Stomach (tissue), 4 donors: ENCODE measurements around the gene KRT37.

Experiments used
- POLR2A ChIP-seq, 4 donors: fragments of 450-650 bp; IDR thresholded peaks; one replicate each; pipeline ENCODE4 v1.6.1; 2016; ENCODE audit warnings: antibody characterized with exemption in 4 of 4, control low read depth in 2 of 4, mild to moderate bottlenecking in 1 of 4, moderate library complexity in 1 of 4
- TF ChIP-seq, protein P1 (sequence below), 7 experiments: fragments of 450-650 bp in 4 of 7; fragments of 200-600 bp in 3 of 7; sonication (generic) in 3 of 7; IDR thresholded peaks; one replicate each; pipeline ENCODE4 v1.5.1; 2016 to 2019; ENCODE audit warnings: antibody characterized with exemption in 7 of 7, control low read depth in 2 of 7, mild to moderate bottlenecking in 1 of 7

DNA sequence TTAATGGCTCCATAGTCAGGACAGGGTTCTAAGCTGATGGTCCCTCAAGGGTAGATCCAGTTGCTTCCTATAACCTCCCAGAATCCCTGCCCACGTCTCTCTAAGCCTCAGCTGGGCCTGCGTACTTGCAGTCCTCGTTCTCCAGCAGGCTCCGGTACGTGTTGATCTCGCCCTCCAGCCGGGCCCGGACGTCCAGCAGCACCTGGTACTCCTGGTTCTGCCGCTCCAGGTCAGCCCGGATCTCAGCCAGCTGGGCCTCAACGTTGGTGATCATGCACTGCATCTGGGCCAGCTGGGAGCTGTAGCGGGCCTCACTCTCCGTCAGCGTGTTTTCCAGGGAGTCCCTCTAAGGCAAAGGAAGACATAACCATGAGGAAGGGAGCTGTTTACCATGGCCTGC lies 38.3 kb upstream of the KRT37 start:
- TF ChIP-seq, protein P1, sequence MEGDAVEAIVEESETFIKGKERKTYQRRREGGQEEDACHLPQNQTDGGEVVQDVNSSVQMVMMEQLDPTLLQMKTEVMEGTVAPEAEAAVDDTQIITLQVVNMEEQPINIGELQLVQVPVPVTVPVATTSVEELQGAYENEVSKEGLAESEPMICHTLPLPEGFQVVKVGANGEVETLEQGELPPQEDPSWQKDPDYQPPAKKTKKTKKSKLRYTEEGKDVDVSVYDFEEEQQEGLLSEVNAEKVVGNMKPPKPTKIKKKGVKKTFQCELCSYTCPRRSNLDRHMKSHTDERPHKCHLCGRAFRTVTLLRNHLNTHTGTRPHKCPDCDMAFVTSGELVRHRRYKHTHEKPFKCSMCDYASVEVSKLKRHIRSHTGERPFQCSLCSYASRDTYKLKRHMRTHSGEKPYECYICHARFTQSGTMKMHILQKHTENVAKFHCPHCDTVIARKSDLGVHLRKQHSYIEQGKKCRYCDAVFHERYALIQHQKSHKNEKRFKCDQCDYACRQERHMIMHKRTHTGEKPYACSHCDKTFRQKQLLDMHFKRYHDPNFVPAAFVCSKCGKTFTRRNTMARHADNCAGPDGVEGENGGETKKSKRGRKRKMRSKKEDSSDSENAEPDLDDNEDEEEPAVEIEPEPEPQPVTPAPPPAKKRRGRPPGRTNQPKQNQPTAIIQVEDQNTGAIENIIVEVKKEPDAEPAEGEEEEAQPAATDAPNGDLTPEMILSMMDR (IDR thresholded peaks at IDR 0.05) = no peak
- no peak for TF ChIP-seq POLR2A (IDR thresholded peaks at IDR 0.05)
